GM21619 (cell line): ENCODE measurements around the gene FGFBP3.
"Not testable (repeated sequence)": the region's sequence is repeated elsewhere in the genome, so short reads cannot be mapped to it uniquely, and the experiment has no call there.

Experiments used
- ATAC-seq: cut with Tn5 transposase; IDR thresholded peaks from one replicate; pipeline ENCODE4 v1.9.1; 2021; ENCODE audit not compliant: unreplicated experiment

FGFBP3 gene

DNA sequence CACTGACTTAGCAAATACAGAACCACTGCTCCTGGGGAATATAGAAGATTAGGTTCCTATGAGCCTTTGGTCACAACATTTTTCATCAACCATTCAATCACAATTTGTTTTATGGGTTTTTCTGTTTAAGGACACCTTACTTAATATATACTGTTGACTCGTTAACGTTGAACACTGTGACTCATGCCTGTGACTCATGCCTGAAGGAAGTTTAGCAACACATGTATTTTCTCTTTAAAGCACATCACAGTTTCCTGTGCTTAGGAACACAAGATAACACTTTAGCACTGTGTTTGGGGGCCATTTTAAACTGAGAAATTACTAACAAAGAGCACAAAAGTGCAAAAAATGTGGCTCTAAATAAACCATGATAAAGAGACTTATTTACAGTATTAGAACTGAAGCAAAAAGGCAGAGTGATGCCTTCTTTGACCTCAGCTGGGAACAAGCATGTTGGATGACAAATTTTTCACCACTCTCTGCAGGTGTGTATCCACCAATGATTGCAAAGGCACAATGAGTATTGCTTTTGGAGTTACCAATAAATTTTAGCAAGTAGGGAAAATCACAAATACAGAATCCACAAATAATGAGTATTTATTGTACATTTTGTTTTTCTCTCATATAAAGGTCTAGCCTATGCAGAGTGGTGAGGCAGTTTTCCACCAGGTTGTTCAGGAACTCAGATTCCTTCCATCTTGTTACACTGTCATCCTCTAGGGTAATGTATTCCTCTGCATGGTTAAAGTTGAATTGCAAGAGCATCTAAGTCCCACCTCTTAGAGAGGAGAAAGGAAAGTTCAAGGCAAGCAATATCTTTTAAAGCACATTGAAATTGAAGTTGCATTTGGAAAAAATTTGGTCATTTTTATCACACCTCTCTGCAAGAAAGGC is 7.3 kb downstream of the FGFBP3 start:
- peak; percentile 71 for ATAC-seq

DNA sequence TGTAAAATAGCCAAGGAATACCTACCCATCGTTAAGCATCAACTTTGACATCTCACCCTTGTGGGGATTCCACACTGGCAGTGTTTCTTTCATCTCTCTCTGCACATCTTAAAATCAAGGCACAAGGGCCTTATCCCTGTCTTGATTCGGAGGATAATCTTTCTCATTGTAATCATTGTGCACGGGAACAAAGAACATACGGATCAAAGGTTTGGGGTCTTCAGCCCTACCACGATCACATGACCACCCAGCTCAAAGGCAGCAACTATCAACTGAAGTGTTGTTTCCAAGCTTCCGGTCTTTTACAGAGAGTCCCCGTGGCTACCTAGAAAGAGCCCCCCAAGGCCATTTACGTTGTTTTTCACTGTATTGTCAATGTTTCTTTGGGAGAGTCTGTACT is 11.9 kb downstream of the FGFBP3 start:
- ATAC-seq = no peak

DNA sequence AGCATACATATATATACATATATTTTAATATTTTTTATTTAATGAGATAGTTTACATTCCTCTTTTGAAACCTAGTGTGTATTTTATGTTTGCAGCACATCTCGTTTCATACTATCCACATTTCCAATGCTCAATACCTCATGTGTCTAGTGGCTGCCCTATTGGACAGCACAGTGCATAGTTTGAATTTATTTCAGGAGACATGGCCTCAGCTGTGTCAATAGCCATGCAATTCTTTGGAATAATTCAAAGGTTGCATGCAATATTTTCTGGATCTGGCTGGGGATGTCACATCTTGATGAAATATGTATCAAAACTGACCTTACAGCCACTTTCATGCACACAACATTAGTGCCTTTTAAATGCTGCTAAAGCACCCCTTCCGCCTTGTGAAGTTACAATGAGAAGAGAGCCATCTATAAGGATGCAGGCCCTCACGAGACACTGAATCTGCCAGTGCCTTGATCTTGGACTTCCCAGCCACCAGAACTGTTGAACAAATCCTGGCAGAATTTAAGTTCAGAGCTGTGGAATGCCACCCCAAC is 13.0 kb downstream of the FGFBP3 start:
- no peak for ATAC-seq

GRCh38 chr10:91894261-91894685 is 15.0 kb downstream of the FGFBP3 start:
- not testable (repeated sequence) for ATAC-seq

- no peak for ATAC-seq
Observed at GRCh38 chr10:91893051-91893450, 16.2 kb downstream of the FGFBP3 start.

GRCh38 chr10:91891125-91892001 is 17.9 kb downstream of the FGFBP3 start:
- no peak for ATAC-seq

DNA sequence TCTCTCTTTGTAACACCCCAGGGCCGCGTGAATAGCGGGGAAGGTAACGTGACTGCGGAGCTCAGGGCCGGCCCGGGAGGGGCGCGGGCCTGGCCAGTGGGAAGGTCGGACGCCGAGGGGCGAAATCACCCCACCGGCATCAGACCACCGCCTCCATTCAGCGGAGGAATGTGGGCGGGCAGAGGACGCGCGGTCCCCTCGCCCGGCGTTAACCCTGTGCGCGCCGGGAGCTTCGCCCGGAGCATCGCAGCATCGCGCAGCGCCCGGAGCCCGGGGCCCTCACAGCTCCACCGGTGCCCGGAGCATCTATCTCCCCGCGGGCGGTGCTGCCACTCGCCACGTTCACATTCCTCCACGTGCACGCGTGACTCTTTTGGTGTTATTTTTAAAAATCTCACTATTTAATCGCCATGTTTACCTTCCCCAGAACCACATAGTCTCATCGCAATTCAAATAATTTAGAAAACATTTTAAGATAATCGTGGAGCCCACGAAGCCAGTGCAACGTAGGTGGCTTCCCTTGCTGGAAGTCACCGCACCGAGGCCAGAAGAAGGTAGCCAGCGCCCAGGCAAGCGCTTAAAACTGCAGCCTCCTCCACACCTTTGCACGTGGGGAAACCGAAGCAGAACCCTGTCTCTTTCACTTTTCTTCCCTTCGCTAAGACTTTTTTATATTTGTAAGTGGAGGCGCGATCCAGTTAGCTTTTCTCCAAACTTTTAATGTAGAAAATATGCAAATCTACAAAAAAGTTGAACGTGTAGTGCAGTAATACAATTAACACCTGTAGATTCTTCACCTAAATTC is 21.8 kb downstream of the FGFBP3 start:
- ATAC-seq = no peak

DNA sequence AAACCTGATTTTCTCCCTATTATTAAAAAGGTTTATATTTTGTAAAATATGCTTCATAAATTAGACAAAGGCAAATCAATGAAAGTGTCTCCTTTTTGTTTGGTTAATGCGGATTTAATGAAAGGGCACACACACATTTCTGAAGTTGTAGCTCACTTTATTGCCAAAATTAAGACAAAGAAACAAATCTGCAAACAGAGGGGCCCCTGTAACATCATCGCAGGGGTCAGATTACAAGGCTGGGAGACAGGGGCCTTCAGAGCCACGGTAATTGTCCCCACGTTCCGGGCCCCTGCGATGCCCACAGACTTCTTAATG is 22.4 kb downstream of the FGFBP3 start:
- ATAC-seq = no peak

- no peak for ATAC-seq
Observed at GRCh38 chr10:91885362-91886079, 23.8 kb downstream of the FGFBP3 start.

DNA sequence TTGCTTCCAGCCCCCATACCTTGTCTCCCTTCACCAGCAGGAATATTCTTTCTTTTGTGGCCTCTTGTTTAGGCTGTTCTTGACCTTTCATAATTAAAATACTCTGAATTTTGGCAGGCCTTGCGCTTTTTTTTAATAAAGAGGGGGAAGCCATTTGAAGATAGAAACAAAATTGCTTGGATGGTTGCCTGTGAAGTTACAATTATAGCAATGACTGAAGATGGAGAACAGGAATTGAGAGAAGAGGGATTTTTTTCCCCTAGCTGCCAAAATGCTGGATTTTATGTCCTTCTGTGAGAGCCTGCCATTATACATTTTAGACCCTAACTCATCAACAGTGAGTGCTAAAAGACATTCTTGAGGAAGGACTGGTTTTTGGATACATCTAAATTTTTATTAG is 24.8 kb downstream of the FGFBP3 start:
- ATAC-seq = no peak

- ATAC-seq = no peak
Observed at GRCh38 chr10:91883549-91884444, 25.5 kb downstream of the FGFBP3 start.

GRCh38 chr10:91880310-91880709 is 29.0 kb downstream of the FGFBP3 start:
- ATAC-seq = no peak

GRCh38 chr10:91879515-91880170 is 29.6 kb downstream of the FGFBP3 start:
- no peak for ATAC-seq

DNA sequence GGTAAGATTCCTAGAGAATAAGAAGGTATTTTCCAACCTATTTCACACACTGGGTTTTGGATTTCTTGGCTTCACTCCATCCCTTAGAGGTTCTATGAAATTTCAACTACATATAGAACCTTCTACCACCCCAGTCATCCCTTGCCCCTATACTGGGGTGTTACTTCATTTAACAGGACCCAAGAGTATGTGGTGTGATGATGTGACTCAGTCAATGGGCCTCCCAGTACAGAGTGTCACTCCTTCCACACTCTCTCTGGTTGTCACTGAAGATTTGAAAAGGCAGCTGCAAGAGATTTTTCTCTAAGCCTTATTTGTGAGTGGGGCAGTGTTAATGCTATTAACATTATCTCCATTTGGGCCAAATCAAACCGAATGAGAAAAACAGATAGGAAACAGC is 33.5 kb downstream of the FGFBP3 start:
- ATAC-seq = no peak

DNA sequence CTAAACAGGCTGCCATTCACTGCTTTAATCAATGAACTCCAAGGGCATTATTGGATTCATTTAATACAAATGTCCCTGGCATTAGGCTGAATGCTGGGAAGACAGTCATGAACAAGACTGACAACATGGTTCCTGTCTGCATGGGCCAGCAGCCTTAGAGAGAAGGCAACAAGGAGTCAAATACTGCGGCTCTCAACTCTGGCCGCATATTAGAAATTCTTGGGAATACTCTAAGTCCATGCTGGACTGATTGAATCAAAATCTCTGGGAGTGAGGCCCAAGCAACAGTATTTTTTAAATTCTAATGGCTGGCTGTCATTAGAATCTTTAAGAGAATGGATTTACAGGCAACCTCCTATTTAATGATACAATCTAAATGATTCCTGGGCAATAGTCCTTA is 34.1 kb downstream of the FGFBP3 start:
- no peak for ATAC-seq

DNA sequence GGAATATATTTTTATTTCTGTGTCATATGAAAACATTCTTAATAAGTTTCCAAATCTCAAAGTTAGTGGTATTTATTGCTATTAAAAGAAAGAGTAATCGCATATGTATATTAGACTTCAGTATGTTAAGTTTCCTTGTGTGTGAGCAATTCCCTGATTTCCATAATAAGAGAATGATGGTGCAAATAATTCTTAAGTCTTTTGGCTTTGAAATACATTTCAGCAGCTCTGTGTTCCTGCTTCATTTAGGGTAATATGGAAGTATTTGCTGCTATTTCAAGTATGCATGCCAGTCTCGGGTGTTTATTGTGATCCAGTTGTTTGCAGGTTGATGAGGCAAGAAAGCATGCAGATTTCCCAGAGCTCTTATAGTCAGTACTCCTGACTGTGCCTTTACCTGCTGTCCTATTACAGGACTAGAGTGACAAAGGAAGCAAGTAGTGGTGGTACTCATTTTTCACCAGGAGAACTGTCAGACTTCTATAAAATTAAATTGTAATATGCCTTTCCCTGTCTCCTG is 43.7 kb downstream of the FGFBP3 start:
- ATAC-seq = no peak

- ATAC-seq = no peak
Observed at GRCh38 chr10:91864744-91865143, 44.5 kb downstream of the FGFBP3 start.

DNA sequence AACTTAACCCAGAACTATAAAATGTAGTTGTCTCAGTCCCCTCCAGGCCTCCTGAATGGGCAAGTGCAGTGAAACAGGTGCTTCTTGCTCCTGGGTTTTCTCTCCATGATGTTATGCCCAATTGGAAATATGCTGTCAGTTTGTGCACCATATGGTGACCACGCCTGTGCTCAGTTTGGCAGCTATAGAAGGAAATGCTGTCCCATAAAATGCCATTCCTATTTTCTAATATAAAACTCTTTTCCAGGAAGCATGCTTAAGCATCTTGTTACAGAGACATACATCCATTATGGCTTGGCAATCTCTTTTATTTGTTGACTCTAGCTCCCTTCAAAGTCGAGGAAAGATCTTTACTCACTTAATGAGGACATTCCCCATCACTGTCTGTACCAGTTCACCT is 45.2 kb downstream of the FGFBP3 start:
- ATAC-seq = no peak

DNA sequence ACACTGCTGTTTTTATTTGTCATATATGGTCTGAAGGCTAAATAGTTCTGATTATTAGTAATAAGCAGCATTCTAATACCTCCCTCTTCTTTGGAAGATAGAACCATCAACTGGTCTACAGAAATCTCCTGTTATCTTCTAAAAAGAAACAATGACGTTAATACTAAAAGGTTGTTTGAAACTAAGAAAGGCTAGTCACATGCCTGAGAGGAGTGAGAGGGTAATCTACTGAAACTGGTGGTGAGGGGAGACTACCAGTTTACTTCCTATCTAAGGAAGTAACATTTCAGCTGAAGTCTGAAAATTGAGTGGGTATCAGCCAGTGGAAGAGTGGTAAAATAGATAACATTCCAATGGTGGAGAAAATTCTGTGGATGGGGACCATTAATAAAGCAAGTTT is 48.4 kb downstream of the FGFBP3 start:
- no peak for ATAC-seq
